ENCODE measurements around the gene DCTN2.

- TF ChIP-seq EP300 (IDR thresholded peaks at IDR 0.05) (no peak), POLR2A (IDR thresholded peaks at IDR 0.05) (no peak), CTCF (IDR thresholded peaks at IDR 0.05) (no peak), POLR2AphosphoS5 (IDR thresholded peaks at IDR 0.05) (no peak)
These were observed 34.8 kb upstream of the DCTN2 start for GRCh38 chr12:57581802-57582201.
